Lung (tissue), 12 donors: ENCODE results near the gene PPP3CB. TPM values are rescaled to one million over a fixed set of nuclear protein-coding genes. Genes with fewer than 3 reads are reported as not detected.

ENCODE experiments used
- ATAC-seq: fragments of 200-7000 bp; cut with Tn5 transposase; one replicate; pipeline ENCODE4 v1.9.1; 2020; ENCODE audit warnings: moderate number of reproducible peaks; ENCODE audit not compliant: insufficient read depth, low FRiP score
- DNase-seq, 3 donors: peaks; one replicate each; pipeline ENCODE4 v3.0.0-alpha.2; 2013 to 2017
- H3K27ac ChIP-seq, 2 donors: one replicate each; pipeline ENCODE4 v1.5.1; 2013; ENCODE audit warnings: mild to moderate bottlenecking in 2 of 2, moderate library complexity in 2 of 2, control low read depth in 1 of 2, inconsistent platforms in 1 of 2, low read depth in 1 of 2, low read length in 1 of 2
- H3K27me3 ChIP-seq, 3 donors: one replicate each; pipeline ENCODE4 v1.5.1; 2013; ENCODE audit warnings: low read length in 2 of 3; ENCODE audit not compliant: control insufficient read depth in 3 of 3, insufficient read depth in 3 of 3
- H3K36me3 ChIP-seq, 4 donors: one replicate each; pipeline ENCODE4 v1.5.1; 2013; ENCODE audit warnings: low read length in 4 of 4, mild to moderate bottlenecking in 1 of 4, moderate library complexity in 1 of 4; ENCODE audit not compliant: control insufficient read depth in 4 of 4, insufficient read depth in 4 of 4
- H3K4me1 ChIP-seq, 5 donors: one replicate each; pipeline ENCODE4 v1.5.1; 2013; ENCODE audit warnings: low read length in 5 of 5, mild to moderate bottlenecking in 2 of 5, moderate library complexity in 1 of 5; ENCODE audit not compliant: control insufficient read depth in 5 of 5, insufficient read depth in 5 of 5
- H3K4me3 ChIP-seq: one replicate; pipeline ENCODE4 v1.5.1; 2013; ENCODE audit warnings: mild to moderate bottlenecking, control low read depth, moderate library complexity
- H3K9ac ChIP-seq, 2 donors: one replicate each; pipeline ENCODE4 v1.5.1; 2013; ENCODE audit warnings: low read length in 2 of 2, control low read depth in 1 of 2; ENCODE audit not compliant: insufficient read depth in 1 of 2
- H3K9me3 ChIP-seq, 4 donors: one replicate each; pipeline ENCODE4 v1.5.1; 2013; ENCODE audit warnings: low read length in 3 of 4, mild to moderate bottlenecking in 1 of 4, moderate library complexity in 1 of 4; ENCODE audit not compliant: control insufficient read depth in 4 of 4, insufficient read depth in 3 of 4
- WGBS, 2 donors: extraction: QIAGEN DNeasy Blood & Tissue Kit; methylation state at CpG; one replicate each; pipeline ENCODE4 v1.1.7; 2013; 5-methylcytosine and 5-hydroxymethylcytosine counted together
- polyA plus RNA-seq, 2 donors: library from polyadenylated mRNA; stranded (reverse); fragments of 200-250 nt; gene quantifications; one replicate each; pipeline ENCODE4 v1.2.1, GENCODE V29; 2013
- total RNA-seq, 2 donors: library from RNA; depleted of rRNA in 1 of 2; stranded (reverse); fragments of >200 nt in 1 of 2; gene quantifications; one replicate each; pipeline ENCODE4 v1.2.1, GENCODE V29; 2014 to 2021
- TF ChIP-seq, protein P1 (sequence below): IDR thresholded peaks from 2 replicates; pipeline ENCODE4 v1.5.1; 2012; ENCODE audit warnings: mild to moderate bottlenecking; ENCODE audit errors: control extremely low read depth, extremely low read depth
- donor health status: control.
- donor health status: control.
- donor health status: Bipolar disorder and iron deficiency.
- donor health status: healthy.
- donor health status: DM: yes; HTN: yes; CAD: no.

Gene PPP3CB
- total and polyA plus RNA-seq, 4 donors, result 21.5 to 65.0 (median 28.4) TPM

DNA sequence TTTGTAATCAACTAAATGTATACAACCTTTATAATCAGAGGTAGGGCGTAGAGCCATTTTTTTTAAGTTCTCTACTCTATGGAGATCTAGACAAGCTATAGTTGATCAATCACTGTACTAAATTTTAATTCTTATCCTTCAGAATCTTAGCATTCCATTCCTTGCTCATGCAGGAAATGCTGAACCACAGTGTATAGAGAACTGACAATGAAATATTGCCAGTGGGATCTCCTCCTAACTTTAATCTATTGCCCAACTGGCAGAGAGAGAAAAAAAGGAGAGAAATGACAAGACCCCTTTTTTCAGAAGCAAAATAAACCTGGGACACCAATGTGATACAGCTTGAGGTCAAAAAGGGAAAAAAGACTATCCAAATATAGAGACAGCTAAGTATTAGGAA, 26.4 kb upstream of the PPP3CB start:
- Histone ChIP-seq H3K27ac (no peak overlapping the region), H3K36me3 (peaks cover 2 to 47% (median 27%) of the 10 kb centered on the region in 4 donors), H3K9ac (no peak overlapping the region), H3K9me3 (no peaks in the 10 kb centered on the region), H3K4me3 (no peak overlapping the region), H3K4me1 (no peaks in the 10 kb centered on the region), H3K27me3 (no peaks in the 10 kb centered on the region)
- WGBS, 2 donors, result 93 to 100% methylated on average over 1 of the region's 1 CpG
- ATAC-seq, result no peak
- no peak for DNase-seq
- TF ChIP-seq, protein P1, sequence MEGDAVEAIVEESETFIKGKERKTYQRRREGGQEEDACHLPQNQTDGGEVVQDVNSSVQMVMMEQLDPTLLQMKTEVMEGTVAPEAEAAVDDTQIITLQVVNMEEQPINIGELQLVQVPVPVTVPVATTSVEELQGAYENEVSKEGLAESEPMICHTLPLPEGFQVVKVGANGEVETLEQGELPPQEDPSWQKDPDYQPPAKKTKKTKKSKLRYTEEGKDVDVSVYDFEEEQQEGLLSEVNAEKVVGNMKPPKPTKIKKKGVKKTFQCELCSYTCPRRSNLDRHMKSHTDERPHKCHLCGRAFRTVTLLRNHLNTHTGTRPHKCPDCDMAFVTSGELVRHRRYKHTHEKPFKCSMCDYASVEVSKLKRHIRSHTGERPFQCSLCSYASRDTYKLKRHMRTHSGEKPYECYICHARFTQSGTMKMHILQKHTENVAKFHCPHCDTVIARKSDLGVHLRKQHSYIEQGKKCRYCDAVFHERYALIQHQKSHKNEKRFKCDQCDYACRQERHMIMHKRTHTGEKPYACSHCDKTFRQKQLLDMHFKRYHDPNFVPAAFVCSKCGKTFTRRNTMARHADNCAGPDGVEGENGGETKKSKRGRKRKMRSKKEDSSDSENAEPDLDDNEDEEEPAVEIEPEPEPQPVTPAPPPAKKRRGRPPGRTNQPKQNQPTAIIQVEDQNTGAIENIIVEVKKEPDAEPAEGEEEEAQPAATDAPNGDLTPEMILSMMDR, result no peak

DNA sequence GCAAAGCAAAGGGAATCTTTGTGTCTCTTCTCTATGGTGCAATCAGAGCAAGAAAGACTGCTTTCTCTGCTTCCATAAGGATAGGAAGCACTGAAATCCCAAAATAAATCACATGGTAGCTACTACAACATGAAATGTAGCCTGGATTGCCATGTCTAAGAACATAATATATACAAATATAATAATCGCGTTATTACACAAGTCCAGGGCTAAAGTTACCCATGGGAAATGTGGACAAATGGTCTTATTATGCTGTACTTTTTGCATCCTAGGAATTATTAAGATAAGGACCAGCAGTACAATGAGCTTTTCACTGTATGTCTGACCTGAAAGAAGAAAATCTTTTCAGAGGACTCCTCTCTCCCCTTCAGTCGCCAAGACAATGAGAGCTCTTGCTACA, 23.5 kb upstream of the PPP3CB start:
- H3K4me3 ChIP-seq, result no peak overlapping the region
- TF ChIP-seq, protein P1, result no peak
- WGBS, 2 donors, result 94 to 98% methylated on average over 3 of the region's 3 CpGs
- H3K4me1 ChIP-seq, result peaks cover 0 to 2% (median 0%) of the 10 kb centered on the region in 5 donors
- H3K27me3 ChIP-seq, result no peaks in the 10 kb centered on the region
- H3K27ac ChIP-seq, result no peak overlapping the region
- no peak overlapping the region for H3K9ac ChIP-seq
- no peaks in the 10 kb centered on the region for H3K9me3 ChIP-seq
- ATAC-seq (no peak), DNase-seq (no peak)
- H3K36me3 ChIP-seq, result peaks cover 10 to 44% (median 32%) of the 10 kb centered on the region in 4 donors

DNA sequence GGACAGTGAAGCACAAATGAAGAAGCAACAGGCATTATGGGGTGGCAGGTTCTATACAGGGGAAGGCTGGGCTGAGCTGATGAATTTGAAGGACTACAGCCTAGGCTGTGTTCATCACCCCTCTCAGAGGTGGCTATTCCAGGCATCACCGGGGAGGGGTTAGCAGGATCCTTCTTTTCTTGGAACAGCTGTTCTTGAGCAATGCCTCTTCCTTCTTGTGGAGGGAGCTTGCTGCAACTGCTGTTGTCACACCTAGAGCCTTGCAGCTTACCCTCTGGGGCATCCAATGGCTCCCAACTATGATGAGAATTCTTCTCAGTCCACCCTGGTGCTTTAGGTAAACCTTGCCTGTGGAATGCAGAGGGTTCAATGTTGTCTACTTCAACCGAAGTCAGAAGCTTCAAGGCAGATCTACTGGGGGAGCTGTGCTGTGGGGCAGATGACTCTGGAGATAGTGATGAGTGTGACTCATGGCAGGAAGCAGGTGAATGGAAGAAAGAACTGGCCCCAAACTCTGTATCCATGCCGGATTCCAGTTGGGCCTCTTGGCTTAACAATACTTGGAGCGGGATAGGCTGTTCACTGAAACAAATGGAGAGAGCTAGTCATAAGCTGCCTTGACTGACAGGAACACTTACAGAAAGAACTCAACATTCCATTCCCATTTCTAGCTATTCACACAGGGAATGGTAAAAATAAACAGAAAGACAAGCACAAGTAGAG, 21.5 kb upstream of the PPP3CB start:
- WGBS, 2 donors, result 76 to 79% methylated on average over 4 of the region's 4 CpGs
- H3K36me3 ChIP-seq, result peaks cover 10 to 44% (median 29%) of the 10 kb centered on the region in 4 donors
- ATAC-seq, result no peak

More for the DNA sequence above, 21.5 kb upstream of the PPP3CB start:
- TF ChIP-seq, protein P1, result no peak
- H3K27me3 ChIP-seq, result no peaks in the 10 kb centered on the region
- DNase-seq, result peak in 2 of 3 donors; percentile 10 to 38
- peaks cover 0 to 2% (median 0%) of the 10 kb centered on the region in 5 donors for H3K4me1 ChIP-seq
- H3K9ac ChIP-seq, result no peak overlapping the region
- no peak overlapping the region for H3K4me3 ChIP-seq
- H3K9me3 ChIP-seq, result no peaks in the 10 kb centered on the region
- no peak overlapping the region for H3K27ac ChIP-seq
